K562 (cell line): ENCODE results near the gene RASSF7. TPM values are rescaled to one million over a fixed set of nuclear protein-coding genes. Genes with fewer than 3 reads are reported as not detected.

ENCODE experiments used
- BMI1 ChIP-seq: fragments of 150-350 bp; IDR thresholded peaks from 2 replicates; pipeline ENCODE4 v1.6.1; 2014; ENCODE audit warnings: low read length
- CBX5 ChIP-seq: IDR thresholded peaks from 2 replicates; pipeline ENCODE4 v1.6.1; 2014; ENCODE audit warnings: low read depth, borderline replicate concordance
- DACH1 ChIP-seq: fragments of 450-650 bp; IDR thresholded peaks from 2 replicates; pipeline ENCODE4 v1.6.1; 2018; ENCODE audit not compliant: partially characterized antibody
- E2F4 ChIP-seq: sonication (generic); formaldehyde crosslinking; IDR thresholded peaks from 2 replicates; pipeline ENCODE4 v1.8.0; 2022; ENCODE audit warnings: mild to moderate bottlenecking, low read depth, missing genetic modification reagents
- E2F5 ChIP-seq: sonication (generic); formaldehyde crosslinking; IDR thresholded peaks from 2 replicates; pipeline ENCODE4 v1.8.0; 2022; ENCODE audit warnings: mild to moderate bottlenecking, missing genetic modification reagents
- EP400 ChIP-seq: fragments of 450-650 bp; IDR thresholded peaks from 2 replicates; pipeline ENCODE4 v1.6.1; 2017; ENCODE audit warnings: antibody characterized with exemption, mild to moderate bottlenecking, moderate library complexity
- GATAD2B ChIP-seq: fragments of 450-650 bp; IDR thresholded peaks from 2 replicates; pipeline ENCODE4 v1.6.1; 2017; ENCODE audit warnings: mild to moderate bottlenecking, borderline replicate concordance
- HMG20B ChIP-seq: fragments of 250-450 bp; sonication (Bioruptor Pico); IDR thresholded peaks from 2 replicates; pipeline ENCODE4 v1.5.0; 2021; ENCODE audit warnings: mild to moderate bottlenecking
- KAT7 ChIP-seq: sonication (generic); formaldehyde crosslinking; IDR thresholded peaks from 2 replicates; pipeline ENCODE4 v1.8.0; 2022; ENCODE audit warnings: missing genetic modification reagents, mild to moderate bottlenecking, borderline replicate concordance
- NFYB ChIP-seq: IDR thresholded peaks from 2 replicates; pipeline ENCODE4 v1.6.1; 2011; ENCODE audit warnings: mild to moderate bottlenecking, moderate library complexity; ENCODE audit not compliant: insufficient read length; ENCODE audit errors: extremely low read depth
- PTBP1 ChIP-seq: fragments of 200-400 bp; formaldehyde crosslinking; IDR thresholded peaks from 2 replicates; pipeline ENCODE4 v1.6.1; 2017; ENCODE audit warnings: low read depth, low read length
- PURB ChIP-seq: sonication (generic); formaldehyde crosslinking; IDR thresholded peaks from 2 replicates; pipeline ENCODE4 v1.9.0; 2021; ENCODE audit warnings: low read depth, mild to moderate bottlenecking, missing genetic modification reagents
- RBFOX2 ChIP-seq: fragments of 200-400 bp; formaldehyde crosslinking; IDR thresholded peaks from 2 replicates; pipeline ENCODE4 v1.6.1; 2017; ENCODE audit warnings: low read depth, mild to moderate bottlenecking, low read length, moderate library complexity
- RBM17 ChIP-seq: fragments of 200-400 bp; formaldehyde crosslinking; IDR thresholded peaks from 2 replicates; pipeline ENCODE4 v1.6.1; 2017; ENCODE audit warnings: low read depth, mild to moderate bottlenecking, low read length, borderline replicate concordance
- SMAD4 ChIP-seq: fragments of 250-450 bp; sonication (Bioruptor Pico); conservative IDR thresholded peaks from 2 replicates; pipeline ENCODE4 v1.8.0; 2021; ENCODE audit warnings: inconsistent platforms, mild to moderate bottlenecking, moderate library complexity
- SREBF2 ChIP-seq: sonication (generic); formaldehyde crosslinking; IDR thresholded peaks from 2 replicates; pipeline ENCODE4 v1.4.0; 2020; ENCODE audit warnings: mild to moderate bottlenecking, missing genetic modification reagents
- ZNF165 ChIP-seq: fragments of 250-450 bp; sonication (Bioruptor Pico); IDR thresholded peaks from 2 replicates; pipeline ENCODE4 v1.4.0; 2020; ENCODE audit warnings: borderline replicate concordance
- ZNF263 ChIP-seq: sonication (generic); formaldehyde crosslinking; IDR thresholded peaks from 2 replicates; pipeline ENCODE4 v1.8.0; 2022; ENCODE audit warnings: mild to moderate bottlenecking, missing genetic modification reagents, borderline replicate concordance
- ZNF274 ChIP-seq: IDR thresholded peaks from 2 replicates; pipeline ENCODE4 v1.6.1; 2011; ENCODE audit warnings: low read depth, mild to moderate bottlenecking, low read length, moderate library complexity, borderline replicate concordance
- ZNF395 ChIP-seq: fragments of 200-800 bp; sonication (Bioruptor generic); IDR thresholded peaks from 2 replicates; pipeline ENCODE4 v1.6.1; 2017; ENCODE audit warnings: missing genetic modification characterization, missing compliant biosample characterization
- ZNF639 ChIP-seq, 2 experiments: fragments of 200-800 bp in 1 of 2; sonication (Bioruptor generic) in 1 of 2; sonication (generic) in 1 of 2; formaldehyde crosslinking in 1 of 2; IDR thresholded peaks in 1 of 2; conservative IDR thresholded peaks in 1 of 2; 2 replicates each; pipeline versions ENCODE4 v1.5.0 to v1.6.1; 2016 to 2020; ENCODE audit warnings: missing compliant biosample characterization in 1 of 2, missing genetic modification characterization in 1 of 2, missing genetic modification reagents in 1 of 2
- ZNF77 ChIP-seq: fragments of 250-450 bp; sonication (Bioruptor Pico); IDR thresholded peaks from 2 replicates; pipeline ENCODE4 v1.5.0; 2020
- ZNF79 ChIP-seq: fragments of 250-450 bp; sonication (Bioruptor Pico); IDR thresholded peaks from 2 replicates; pipeline ENCODE4 v1.4.0; 2020; ENCODE audit warnings: low read depth, mild to moderate bottlenecking, moderate library complexity
- polyA plus RNA-seq, 8 experiments: library from polyadenylated mRNA; depleted of rRNA in 4 of 8; stranded (reverse) in 5 of 8; unstranded in 3 of 8; fragments of >200 nt; fragmentation: Nextera tagmentation in 2 of 8; fragmentation: Illumina TruSeq in 1 of 8; extraction: Ambion mirVana in 2 of 8; extraction: Trizol in 1 of 8; gene quantifications; 2 replicates each; pipeline versions ENCODE4 v1.2.1 to v1.2.3, GENCODE V29; 2011 to 2014; ENCODE audit warnings: inconsistent platforms in 1 of 8, missing spikeins in 1 of 8
- total RNA-seq, 7 experiments: library from RNA; depleted of rRNA in 6 of 7; stranded (reverse); fragments of >200 nt in 6 of 7; fragmentation: Illumina TruSeq in 2 of 7; extraction: Trizol in 2 of 7; gene quantifications; 2 replicates each; pipeline versions ENCODE4 v1.2.1 to v1.2.3, GENCODE V29; 2011 to 2021; ENCODE audit warnings: low replicate concordance in 1 of 7

The RASSF7 gene
- total and polyA plus RNA-seq, 9 of the 15 experiments (the other 6 are each of a cell fraction or from before 2014, with no cell fraction given): 0.41 to 45.2 (median 18.6) TPM

- TF ChIP-seq RBFOX2 (peak; percentile 75), GATAD2B (peak; percentile 96), E2F4 (CRISPR knock-in tag) (no peak), NFYB (no peak), ZNF639 (CRISPR knock-in tag; conservative IDR thresholded peaks at IDR 0.05 in 1 of 2, IDR thresholded peaks at IDR 0.05 in 1 of 2) (peak in 1 of 2 experiments; percentile 85; a peak in 2 of 4 replicates), PURB (CRISPR knock-in tag) (no peak), SMAD4 (CRISPR knock-in tag) (peak; percentile 96), RBM17 (no peak), E2F5 (CRISPR knock-in tag) (no peak), DACH1 (peak; percentile 5), ZNF79 (CRISPR knock-in tag) (no peak), HMG20B (CRISPR knock-in tag) (no peak), EP400 (peak; percentile 76), KAT7 (CRISPR knock-in tag) (peak; percentile 59; the same call in 1 of the 2 replicates), PTBP1 (no peak), ZNF77 (CRISPR knock-in tag) (no peak), CBX5 (0 out of 2 replicates have a peak, but pooled peaks have one; percentile 54), ZNF395 (CRISPR knock-in tag) (peak; percentile 81; the same call in 1 of the 2 replicates), ZNF274 (no peak), BMI1 (no peak), ZNF165 (CRISPR knock-in tag) (no peak), SREBF2 (CRISPR knock-in tag) (peak; percentile 55; the same call in 1 of the 2 replicates), ZNF263 (CRISPR knock-in tag) (peak; percentile 64; the same call in 1 of the 2 replicates)
Observed at GRCh38 chr11:518463-519202, 42.1 kb upstream of the RASSF7 start (continued).
